AG09319 (cell line): ENCODE data around the gene CACNA1C.

Experiments used
- DNase-seq: peaks from one replicate; pipeline ENCODE4 v3.0.0-alpha.2; 2010; ENCODE audit warnings: low read depth; ENCODE audit errors: extremely low read depth
- TF ChIP-seq, protein P1 (sequence below): IDR thresholded peaks from 2 replicates; pipeline ENCODE4 v1.5.1; 2011; ENCODE audit warnings: low read depth, mild to moderate bottlenecking, inconsistent platforms, low read length, moderate library complexity

CACNA1C gene

DNA sequence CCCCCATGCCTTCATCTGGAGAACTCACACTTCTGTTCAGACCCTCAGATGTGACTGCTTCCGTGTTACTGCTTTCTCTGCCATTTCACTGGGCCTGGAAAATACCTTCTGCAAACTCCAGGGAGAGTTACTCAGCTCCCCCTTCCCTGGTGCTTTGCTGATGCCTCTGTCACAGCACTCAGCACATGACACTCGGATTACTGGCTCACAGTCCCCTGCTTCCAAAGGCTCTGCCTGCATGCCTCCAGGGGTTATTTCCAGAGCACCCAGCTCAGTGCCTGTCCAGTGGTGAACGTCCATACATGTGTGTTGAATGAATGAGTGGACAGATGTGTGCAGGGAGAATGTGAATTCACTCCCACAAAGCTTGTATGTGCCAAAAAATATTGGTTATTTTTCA is 504.8 kb downstream of the CACNA1C start:
- no peak for DNase-seq
- TF ChIP-seq, protein P1, sequence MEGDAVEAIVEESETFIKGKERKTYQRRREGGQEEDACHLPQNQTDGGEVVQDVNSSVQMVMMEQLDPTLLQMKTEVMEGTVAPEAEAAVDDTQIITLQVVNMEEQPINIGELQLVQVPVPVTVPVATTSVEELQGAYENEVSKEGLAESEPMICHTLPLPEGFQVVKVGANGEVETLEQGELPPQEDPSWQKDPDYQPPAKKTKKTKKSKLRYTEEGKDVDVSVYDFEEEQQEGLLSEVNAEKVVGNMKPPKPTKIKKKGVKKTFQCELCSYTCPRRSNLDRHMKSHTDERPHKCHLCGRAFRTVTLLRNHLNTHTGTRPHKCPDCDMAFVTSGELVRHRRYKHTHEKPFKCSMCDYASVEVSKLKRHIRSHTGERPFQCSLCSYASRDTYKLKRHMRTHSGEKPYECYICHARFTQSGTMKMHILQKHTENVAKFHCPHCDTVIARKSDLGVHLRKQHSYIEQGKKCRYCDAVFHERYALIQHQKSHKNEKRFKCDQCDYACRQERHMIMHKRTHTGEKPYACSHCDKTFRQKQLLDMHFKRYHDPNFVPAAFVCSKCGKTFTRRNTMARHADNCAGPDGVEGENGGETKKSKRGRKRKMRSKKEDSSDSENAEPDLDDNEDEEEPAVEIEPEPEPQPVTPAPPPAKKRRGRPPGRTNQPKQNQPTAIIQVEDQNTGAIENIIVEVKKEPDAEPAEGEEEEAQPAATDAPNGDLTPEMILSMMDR = no peak

DNA sequence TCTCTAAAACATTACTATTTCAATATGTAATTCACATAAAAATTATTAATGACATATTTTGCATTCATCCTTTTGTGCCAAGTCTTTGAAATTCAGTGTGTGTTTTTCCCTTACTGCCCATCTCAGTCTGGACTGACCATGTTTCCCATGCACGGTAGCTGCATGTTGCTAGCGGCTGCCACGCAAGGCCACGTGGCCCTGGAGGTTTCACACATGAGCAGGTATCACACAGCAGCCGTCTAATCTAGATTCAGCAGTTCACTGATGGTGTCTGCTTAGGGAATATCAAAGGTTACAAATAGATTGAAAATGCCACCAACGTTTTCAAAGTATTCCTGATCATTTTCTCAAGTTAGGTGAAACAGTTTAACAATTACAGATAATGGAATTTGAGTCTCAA is 507.1 kb downstream of the CACNA1C start:
- DNase-seq = no peak
- TF ChIP-seq, protein P1 = no peak

DNA sequence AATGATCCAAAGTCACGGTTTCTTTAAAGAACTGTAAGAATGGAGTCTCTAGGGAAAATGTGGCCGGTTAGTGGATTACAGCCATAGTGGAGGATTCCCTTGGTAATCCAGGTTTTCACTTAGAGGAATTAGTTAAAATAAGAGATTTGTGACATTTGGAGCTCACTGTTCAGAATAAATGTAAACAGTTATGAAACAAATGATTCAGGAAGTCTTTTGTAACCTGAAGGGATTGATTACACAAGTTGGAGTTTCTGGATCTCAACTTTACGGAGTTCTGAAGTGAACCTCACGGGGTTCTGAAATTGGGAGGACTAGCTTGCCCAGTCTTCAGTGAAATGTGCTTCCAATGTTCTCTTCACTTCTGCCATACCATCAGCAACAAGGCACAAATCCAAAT is 507.6 kb downstream of the CACNA1C start:
- no peak for DNase-seq
- TF ChIP-seq, protein P1 = no peak

DNA sequence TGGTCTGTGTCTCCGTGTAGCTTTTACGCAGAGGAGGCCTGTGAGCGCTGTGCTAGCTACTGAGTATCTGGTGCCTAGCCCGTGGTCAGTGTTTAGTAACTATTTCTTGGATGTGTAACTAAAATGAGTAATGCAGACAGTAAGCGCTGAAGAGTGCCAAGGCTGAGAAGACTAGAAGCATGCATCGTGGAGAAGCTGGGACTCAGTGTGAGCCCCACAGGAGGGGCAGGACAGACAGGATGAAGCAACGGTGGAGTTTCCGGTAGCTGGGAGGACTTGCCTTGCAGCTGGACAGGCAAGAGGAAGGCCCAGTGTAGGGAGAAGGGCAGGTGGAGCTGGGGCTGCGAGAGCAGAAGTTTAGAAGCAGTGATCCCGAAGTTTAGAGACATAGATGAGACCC is 508.6 kb downstream of the CACNA1C start:
- no peak for DNase-seq
- TF ChIP-seq, protein P1 = no peak

DNA sequence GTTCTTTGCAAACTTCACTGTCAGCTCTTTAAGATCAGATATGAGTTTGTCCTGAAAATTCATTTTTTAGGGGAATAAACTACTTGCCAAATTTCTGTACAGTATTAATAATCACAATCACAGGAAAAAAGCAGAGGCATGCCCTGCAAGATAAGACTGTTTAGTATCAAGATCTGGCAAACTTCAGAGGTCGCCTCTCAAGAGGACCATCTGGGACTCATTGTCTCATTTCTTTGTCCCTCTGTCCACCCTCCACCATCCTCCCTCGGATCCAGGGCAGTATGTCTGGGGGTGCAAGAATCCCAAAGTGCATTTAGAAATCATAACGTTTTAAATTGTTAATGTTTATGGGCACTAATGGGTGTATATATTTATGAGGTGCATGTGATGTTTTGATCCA is 509.6 kb downstream of the CACNA1C start:
- TF ChIP-seq, protein P1 = no peak
- DNase-seq = no peak

DNA sequence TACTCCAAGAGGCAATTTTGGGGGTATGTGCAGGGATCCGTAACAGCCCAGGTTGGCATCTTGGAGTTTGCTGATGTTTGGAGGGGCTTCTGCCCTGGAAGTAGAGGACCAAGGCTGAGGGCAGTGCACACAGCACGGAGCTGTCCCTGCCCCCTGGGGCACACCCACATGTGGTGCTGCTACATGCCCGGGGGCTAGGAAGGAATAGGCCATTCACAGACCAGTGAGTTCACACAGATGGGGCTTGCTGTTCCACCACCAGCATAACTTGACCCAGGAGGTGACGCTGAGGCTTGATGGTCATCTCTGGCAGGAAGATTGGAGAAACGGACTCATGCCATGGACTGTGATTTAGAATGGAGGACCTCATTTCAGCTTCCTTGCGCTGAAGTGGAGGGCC is 510.9 kb downstream of the CACNA1C start:
- TF ChIP-seq, protein P1 = no peak

DNA sequence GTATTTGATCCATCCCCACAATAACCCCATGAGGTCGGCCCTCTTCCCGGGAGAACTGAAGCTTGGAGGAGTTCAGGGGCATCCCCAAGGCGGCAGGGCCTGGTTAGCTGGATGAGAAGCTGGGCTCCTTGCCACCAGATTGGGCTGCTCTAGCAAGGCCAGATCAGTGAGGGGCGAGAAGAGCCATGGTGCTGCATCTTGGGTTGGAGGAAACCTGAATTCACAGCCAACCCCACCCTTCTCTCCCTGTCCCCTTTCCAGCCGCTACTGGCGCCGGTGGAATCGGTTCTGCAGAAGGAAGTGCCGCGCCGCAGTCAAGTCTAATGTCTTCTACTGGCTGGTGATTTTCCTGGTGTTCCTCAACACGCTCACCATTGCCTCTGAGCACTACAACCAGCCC is 513.4 kb downstream of the CACNA1C start:
- TF ChIP-seq, protein P1 = no peak
- DNase-seq = no peak

More for the DNA sequence above, 510.9 kb downstream of the CACNA1C start:
- DNase-seq = no peak

DNA sequence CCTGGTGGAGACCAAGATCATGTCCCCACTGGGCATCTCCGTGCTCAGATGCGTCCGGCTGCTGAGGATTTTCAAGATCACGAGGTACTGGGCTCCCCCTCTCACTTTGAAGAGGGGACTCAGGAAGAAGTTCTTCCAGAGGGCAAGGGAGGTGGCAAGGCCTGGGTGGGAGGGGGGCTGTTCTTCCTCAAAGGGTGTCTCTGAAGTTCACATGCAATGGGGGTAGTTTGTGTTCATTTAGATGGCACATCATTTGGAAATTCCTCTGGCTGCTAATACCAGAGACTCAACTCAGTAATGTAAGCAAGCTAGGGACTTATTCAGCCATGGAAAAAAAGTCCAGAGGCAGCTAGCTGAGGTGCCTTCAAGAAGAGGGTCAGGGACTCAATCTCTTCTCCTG is 514.9 kb downstream of the CACNA1C start:
- TF ChIP-seq, protein P1 = no peak
- DNase-seq = no peak
